Uterus (tissue), 4 donors: ENCODE data around the gene TACR2. TPM values are rescaled to one million over a fixed set of nuclear protein-coding genes. Genes with fewer than 3 reads are reported as not detected.

ENCODE experiments used
- DNase-seq, 2 donors: peaks; one replicate each; pipeline ENCODE4 v3.0.0-alpha.2; 2019 to 2020
- H3K27ac ChIP-seq, 2 donors: fragments of 200-600 bp; sonication (generic); 1 replicate in 1 of 2; 2 replicates in 1 of 2; pipeline ENCODE4 v1.5.1; 2016 to 2018
- H3K27me3 ChIP-seq, 2 donors: fragments of 200-600 bp; sonication (generic); one replicate each; pipeline ENCODE4 v1.5.1; 2018 to 2019; ENCODE audit warnings: control low read depth in 1 of 2
- H3K36me3 ChIP-seq, 2 donors: fragments of 200-600 bp; sonication (generic); one replicate each; pipeline ENCODE4 v1.5.1; 2019; ENCODE audit warnings: control low read depth in 1 of 2
- H3K4me1 ChIP-seq, 2 donors: fragments of 200-600 bp; sonication (generic); one replicate each; pipeline ENCODE4 v1.5.1; 2018 to 2019; ENCODE audit warnings: control low read depth in 1 of 2
- H3K4me3 ChIP-seq, 2 donors: fragments of 200-600 bp; sonication (generic); 1 replicate in 1 of 2; 2 replicates in 1 of 2; pipeline ENCODE4 v1.5.1; 2018 to 2019; ENCODE audit warnings: mild to moderate bottlenecking in 1 of 2
- H3K9me3 ChIP-seq, 2 donors: fragments of 200-600 bp; sonication (generic); one replicate each; pipeline ENCODE4 v1.5.1; 2019; ENCODE audit warnings: control low read depth in 1 of 2
- CTCF ChIP-seq, 4 experiments: fragments of 200-600 bp in 2 of 4; fragments of 450-650 bp in 2 of 4; sonication (generic) in 2 of 4; IDR thresholded peaks; one replicate each; pipeline ENCODE4 v1.5.1; 2016 to 2019; ENCODE audit warnings: antibody characterized with exemption in 4 of 4, mild to moderate bottlenecking in 2 of 4, moderate library complexity in 1 of 4
- POLR2A ChIP-seq, 2 donors: fragments of 450-650 bp; IDR thresholded peaks; one replicate each; pipeline ENCODE4 v1.6.1; 2016; ENCODE audit warnings: antibody characterized with exemption in 2 of 2, mild to moderate bottlenecking in 1 of 2, moderate library complexity in 1 of 2
- intact Hi-C: fragments of 100-400 bp; cut with DNase I; formaldehyde crosslinking; loops from one replicate; pipeline ENCODE4 v1.15.1; 2023; ENCODE audit warnings: low total_unique reads
- total RNA-seq, 4 donors: library from RNA; depleted of rRNA in 3 of 4; stranded (reverse); fragments of >200 nt in 3 of 4; gene quantifications; one replicate each; pipeline versions ENCODE4 v1.1.0 to v1.2.4, GENCODE V29; 2014 to 2023
- donor health status: DM: yes; HTN: yes; CAD: no.

TACR2 gene
- total RNA-seq, 4 donors from 2014 or later, result 0.28 to 35.0 (median 13.8) TPM

- Histone ChIP-seq H3K27ac (peak overlapping the region; percentile 70 to 78), H3K36me3 (no peaks in the 10 kb centered on the region), H3K27me3 (no peaks in the 10 kb centered on the region), H3K9me3 (no peaks in the 10 kb centered on the region), H3K4me1 (peaks cover 5 to 18% of the 10 kb centered on the region in 2 donors), H3K4me3 (no peak overlapping the region)
- TF ChIP-seq CTCF (IDR thresholded peaks at IDR 0.05) (no peak), POLR2A (IDR thresholded peaks at IDR 0.05) (no peak)
- DNase-seq, result no peak
- intact Hi-C loops, result no loop called here
These were observed 47.2 kb upstream of the TACR2 start for GRCh38 chr10:69463886-69464285.

- Histone ChIP-seq H3K36me3 (no peaks in the 10 kb centered on the region), H3K4me3 (no peak overlapping the region), H3K27me3 (no peaks in the 10 kb centered on the region), H3K27ac (peak overlapping the region; percentile 34 to 51), H3K9me3 (no peaks in the 10 kb centered on the region), H3K4me1 (peaks cover 5 to 11% of the 10 kb centered on the region in 2 donors)
- intact Hi-C loops, result no loop called here
- TF ChIP-seq POLR2A (IDR thresholded peaks at IDR 0.05) (no peak), CTCF (IDR thresholded peaks at IDR 0.05) (no peak)
- no peak for DNase-seq
These were observed 44.7 kb upstream of the TACR2 start for GRCh38 chr10:69461243-69462025.

- Histone ChIP-seq H3K36me3 (no peaks in the 10 kb centered on the region), H3K27ac (peak overlapping the region; percentile 31 to 51), H3K4me3 (no peak overlapping the region), H3K27me3 (no peaks in the 10 kb centered on the region), H3K4me1 (peaks cover 5 to 11% of the 10 kb centered on the region in 2 donors), H3K9me3 (no peaks in the 10 kb centered on the region)
- TF ChIP-seq CTCF (IDR thresholded peaks at IDR 0.05), result no peak
- TF ChIP-seq POLR2A (IDR thresholded peaks at IDR 0.05), result no peak
- intact Hi-C loops, result no loop called here
- no peak for DNase-seq
These were observed 44.0 kb upstream of the TACR2 start for GRCh38 chr10:69460576-69461242.

- TF ChIP-seq CTCF (IDR thresholded peaks at IDR 0.05), result no peak
- TF ChIP-seq POLR2A (IDR thresholded peaks at IDR 0.05), result no peak
- H3K27me3 ChIP-seq, result no peaks in the 10 kb centered on the region
- no peak overlapping the region for H3K4me3 ChIP-seq
- no peaks in the 10 kb centered on the region for H3K9me3 ChIP-seq
- DNase-seq, result no peak
- peaks cover 1 to 10% of the 10 kb centered on the region in 2 donors for H3K4me1 ChIP-seq
- intact Hi-C loops, result no loop called here
- H3K27ac ChIP-seq, result peak overlapping the region; percentile 31 to 71
- no peaks in the 10 kb centered on the region for H3K36me3 ChIP-seq
These were observed 43.3 kb upstream of the TACR2 start for GRCh38 chr10:69459893-69460575.
